Left renal pelvis (tissue), 4 donors: ENCODE data around the gene RGS7BP. TPM values are rescaled to one million over a fixed set of nuclear protein-coding genes. Genes with fewer than 3 reads are reported as not detected.
A peak's percentile ranks its signal among the peaks of the same experiment; 100 is the strongest.
"Not testable (repeated sequence)": the region's sequence is repeated elsewhere in the genome, so short reads cannot be mapped to it uniquely, and the experiment has no call there.

ENCODE experiments used
- DNase-seq, 4 donors: peaks; one replicate each; pipeline ENCODE4 v3.0.0-alpha.2; 2013; ENCODE audit warnings: low read depth in 4 of 4, low spot score in 3 of 4
- polyA plus RNA-seq, 4 donors: library from polyadenylated mRNA; unstranded; fragments of 120-200 nt; gene quantifications; one replicate each; pipeline ENCODE4 v1.2.1, GENCODE V29; 2013; ENCODE audit not compliant: insufficient read length in 4 of 4

RGS7BP gene
- polyA plus RNA-seq, 4 donors, result 1.4 to 8.3 (median 7.6) TPM

GRCh38 chr5:64557911-64558310, 52.1 kb downstream of the RGS7BP start:
- no peak for DNase-seq

GRCh38 chr5:64558641-64559040, 52.8 kb downstream of the RGS7BP start:
- not testable (repeated sequence) for DNase-seq

DNA sequence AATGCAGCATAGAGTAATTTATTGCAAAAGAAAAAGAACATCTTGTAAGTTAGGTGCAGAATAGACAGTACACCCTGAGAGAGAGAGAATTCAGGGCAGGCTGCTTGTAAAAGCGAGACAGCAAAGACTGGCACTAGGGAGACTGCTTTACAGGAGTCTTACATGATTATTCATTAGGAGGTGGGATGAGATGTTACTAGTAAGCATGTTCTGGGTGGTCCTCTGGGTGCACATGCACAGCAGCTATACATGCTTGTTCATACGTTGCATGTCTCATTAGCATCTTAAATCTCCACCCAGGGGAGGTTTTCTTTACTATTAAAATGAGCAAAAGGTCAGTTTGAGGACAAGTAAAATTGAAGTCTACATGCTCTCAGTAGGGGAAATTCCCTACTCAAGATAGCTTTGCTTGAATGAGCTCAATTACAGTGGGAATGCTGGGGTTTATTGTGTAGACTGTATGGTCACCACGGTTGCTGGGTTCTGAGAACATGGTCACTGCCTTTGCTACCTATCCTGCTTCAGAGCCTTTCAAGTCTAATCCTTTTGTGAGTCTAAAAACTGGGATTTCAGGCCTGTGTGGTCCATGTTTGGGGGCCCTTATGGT, 60.6 kb downstream of the RGS7BP start:
- peak in 2 of 4 donors; percentile 30 to 36 for DNase-seq

DNA sequence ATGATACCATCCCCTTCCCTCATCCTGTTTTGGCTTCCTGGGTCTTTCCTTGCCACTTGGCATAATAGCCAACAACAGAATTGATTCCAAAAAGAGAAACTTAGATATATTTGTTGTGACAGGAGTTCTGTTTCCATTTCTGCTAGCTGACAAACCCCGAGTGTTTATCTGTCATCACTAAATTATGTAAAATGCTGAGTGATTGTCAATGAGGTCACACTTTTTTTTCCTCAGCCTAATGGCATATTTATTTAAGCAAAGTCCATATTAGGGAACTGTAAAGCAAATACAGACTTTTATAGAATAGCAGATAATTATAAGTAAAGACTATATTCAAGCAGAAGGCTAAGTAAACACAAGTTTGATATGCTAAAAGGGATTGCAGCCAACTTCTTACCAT, 64.0 kb downstream of the RGS7BP start:
- no peak for DNase-seq

- DNase-seq, result no peak
These were observed 64.7 kb downstream of the RGS7BP start for GRCh38 chr5:64570395-64570996.

GRCh38 chr5:64575561-64575960, 69.7 kb downstream of the RGS7BP start:
- no peak for DNase-seq

DNA sequence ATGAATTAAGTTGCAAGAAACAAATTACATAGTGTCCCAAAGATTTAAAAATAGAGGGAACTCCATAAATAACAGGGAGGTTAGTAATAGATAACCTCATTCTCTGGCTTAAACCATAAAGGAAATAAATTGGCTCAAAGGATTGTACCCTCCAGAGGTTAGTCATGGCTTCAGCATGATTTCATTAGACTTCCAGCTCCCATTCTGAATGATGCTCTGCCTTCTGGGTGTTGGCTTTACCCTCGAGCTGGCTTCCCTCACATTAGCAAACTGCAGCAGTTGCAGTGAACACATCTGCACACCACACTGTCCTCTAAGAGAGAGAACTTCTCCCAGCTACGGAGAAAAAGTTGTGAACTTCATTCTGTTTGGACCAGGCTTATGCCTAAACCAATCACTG, 70.4 kb downstream of the RGS7BP start:
- DNase-seq, result no peak

GRCh38 chr5:64585646-64586045, 79.8 kb downstream of the RGS7BP start:
- no peak for DNase-seq

DNA sequence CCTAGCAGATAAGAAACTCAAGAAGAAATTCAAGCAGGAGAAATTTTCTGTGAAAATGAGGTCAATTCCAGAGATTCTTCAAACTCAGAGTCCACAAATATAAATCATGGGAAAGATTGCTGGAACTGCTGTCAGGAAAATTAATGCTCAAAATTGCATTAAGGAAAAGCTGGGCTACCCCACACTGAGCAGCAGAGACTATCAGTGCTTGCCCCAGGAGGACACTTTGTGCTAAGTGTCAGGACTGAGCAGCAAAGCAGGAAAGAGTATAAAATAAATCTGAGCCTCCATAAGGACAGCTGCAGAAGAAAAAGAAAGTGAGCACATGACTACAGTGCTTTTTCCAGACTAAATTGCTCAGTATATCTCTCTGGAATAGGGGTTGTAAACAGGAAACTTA, 81.6 kb downstream of the RGS7BP start:
- no peak for DNase-seq

- DNase-seq, result no peak
These were observed 87.0 kb downstream of the RGS7BP start for GRCh38 chr5:64592730-64593341.

- no peak for DNase-seq
These were observed 88.2 kb downstream of the RGS7BP start for GRCh38 chr5:64594025-64594424.

DNA sequence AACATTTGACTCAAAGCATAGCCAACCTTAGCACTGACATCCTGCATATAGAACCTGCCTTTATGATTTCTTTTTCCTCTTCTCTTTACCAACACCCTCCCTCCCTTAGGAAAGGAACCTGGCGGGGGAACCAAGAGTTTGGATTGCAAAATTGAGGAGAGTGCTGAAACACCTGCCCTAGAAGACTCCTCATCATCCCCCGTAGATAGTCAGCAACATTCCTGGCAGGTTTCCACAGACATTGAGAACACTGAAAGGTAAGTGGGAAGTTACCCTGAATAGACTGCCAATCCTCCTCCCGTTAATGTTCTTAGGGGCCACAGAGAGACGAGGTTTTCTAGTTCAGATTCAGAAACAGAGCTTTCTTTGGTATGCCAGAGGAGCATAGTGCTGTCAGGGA, 88.8 kb downstream of the RGS7BP start:
- no peak for DNase-seq

GRCh38 chr5:64595031-64595855, 89.4 kb downstream of the RGS7BP start:
- no peak for DNase-seq

DNA sequence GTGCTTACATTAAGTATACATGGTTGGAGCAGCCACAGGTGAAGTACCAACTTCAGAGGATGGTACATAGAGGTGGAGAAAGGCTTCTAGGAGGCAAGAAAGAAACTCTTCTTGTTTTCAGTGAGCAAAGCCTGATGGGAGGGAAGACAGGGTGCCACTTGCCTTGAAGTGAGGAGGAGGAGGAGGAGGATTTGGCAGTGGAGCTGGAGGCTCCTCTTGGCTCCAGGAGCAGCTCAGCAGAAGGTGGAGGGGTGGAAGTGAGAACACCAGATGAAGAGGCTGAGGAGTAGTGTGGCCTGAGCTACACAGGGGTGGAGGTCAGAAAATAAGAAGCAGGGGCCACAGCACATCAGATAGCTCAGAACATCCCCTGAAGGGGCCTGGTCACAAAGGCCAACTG, 93.4 kb downstream of the RGS7BP start:
- no peak for DNase-seq

DNA sequence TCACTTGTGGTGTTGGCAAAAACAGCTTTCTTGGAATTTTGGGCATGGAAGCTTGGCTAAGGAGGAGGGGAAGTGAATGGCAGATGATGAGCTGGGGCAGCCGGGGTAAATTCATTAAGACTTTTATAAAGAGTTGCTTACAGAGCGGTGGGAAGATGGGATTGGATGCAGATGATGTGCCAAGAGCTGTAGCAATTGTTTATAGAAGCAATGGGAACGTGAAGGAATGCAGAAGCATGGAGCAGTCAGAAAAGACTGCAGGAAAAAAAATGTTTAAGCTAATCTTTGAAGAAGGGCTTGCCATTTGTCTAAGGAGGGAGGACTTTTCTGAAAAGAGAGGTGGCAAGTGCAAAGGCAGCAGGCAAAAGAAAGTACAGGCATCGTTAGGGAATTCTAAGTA, 97.9 kb downstream of the RGS7BP start:
- DNase-seq, result no peak

- DNase-seq, result no peak
These were observed 101.1 kb downstream of the RGS7BP start for GRCh38 chr5:64606926-64607325.

- DNase-seq, result peak in 3 of 4 donors; percentile 33 to 53 (median 51)
These were observed 106.6 kb downstream of the RGS7BP start for GRCh38 chr5:64612344-64612961.

DNA sequence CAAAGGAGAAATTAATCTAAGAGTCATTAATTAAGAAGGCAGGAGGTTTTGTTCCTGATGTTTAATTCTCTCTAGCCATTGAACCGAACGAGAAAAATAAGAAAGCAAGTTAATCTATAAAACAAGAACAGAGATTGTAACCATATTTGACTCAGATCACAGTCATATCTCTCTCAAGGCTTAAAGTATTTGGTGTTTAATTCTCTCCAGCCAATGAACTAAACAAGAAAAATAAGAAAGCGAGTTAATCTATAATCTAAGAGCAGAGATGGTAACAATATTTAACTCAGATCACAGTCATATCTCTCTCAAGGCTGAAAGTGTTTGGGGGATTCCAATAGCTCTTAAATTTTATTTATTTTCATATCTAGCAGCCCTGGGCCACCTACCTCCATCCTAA, 110.1 kb downstream of the RGS7BP start:
- no peak for DNase-seq

- no peak for DNase-seq
These were observed 113.8 kb downstream of the RGS7BP start for GRCh38 chr5:64619609-64620008.

DNA sequence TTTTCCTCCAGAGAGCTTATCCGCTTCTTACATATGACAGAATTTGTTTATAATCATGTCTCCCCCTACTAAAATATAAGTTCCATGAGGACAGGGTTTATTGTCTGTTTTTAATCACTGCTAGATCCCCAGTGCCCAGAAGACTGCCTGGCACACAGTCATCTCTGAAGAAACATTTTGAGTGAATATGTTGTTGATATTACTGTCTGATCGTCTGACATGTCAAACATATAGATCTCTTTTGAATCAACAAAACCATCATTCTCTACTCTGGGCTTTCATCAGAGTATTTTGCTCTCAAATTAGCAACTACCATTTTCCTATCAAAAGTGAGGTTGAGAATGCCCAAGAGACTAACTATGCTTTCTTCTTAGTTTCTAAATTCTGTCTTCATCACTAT, 117.2 kb downstream of the RGS7BP start:
- no peak for DNase-seq

DNA sequence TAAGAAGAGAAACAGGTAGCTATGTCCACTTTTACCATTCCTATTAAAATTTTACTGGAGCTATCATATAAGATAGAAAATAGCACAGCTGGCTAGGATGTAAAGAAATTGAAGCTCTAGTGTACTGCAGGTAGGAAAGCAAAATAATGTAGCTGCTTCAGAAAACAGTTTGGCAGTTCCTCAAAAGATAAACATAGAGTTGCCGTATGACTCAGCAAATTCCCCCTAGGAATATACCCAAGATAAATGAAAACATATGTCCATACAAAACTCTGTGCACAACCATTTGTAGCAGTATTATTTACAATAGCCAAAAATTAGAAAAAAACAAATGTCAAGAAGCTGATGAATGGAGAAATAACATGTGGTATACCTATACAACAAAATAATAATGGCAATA, 119.9 kb downstream of the RGS7BP start:
- DNase-seq, result no peak
